Globus pallidus (tissue), 1 donor: ENCODE measurements around the gene SYT17.

Experiments
- DNase-seq: peaks from one replicate; pipeline ENCODE4 v3.0.0-alpha.2; 2015; ENCODE audit warnings: low spot score

SYT17 gene

GRCh38 chr16:19301931-19302330 is 133.9 kb downstream of the SYT17 start:
- DNase-seq, result no peak

- peak; percentile 25 for DNase-seq
Measured at GRCh38 chr16:19304750-19305149, 136.7 kb downstream of the SYT17 start.

GRCh38 chr16:19305443-19305842 is 137.4 kb downstream of the SYT17 start:
- DNase-seq, result no peak

GRCh38 chr16:19307587-19308241 is 139.7 kb downstream of the SYT17 start:
- DNase-seq, result no peak

- no peak for DNase-seq
Measured at GRCh38 chr16:19308392-19308791, 140.4 kb downstream of the SYT17 start.

GRCh38 chr16:19309178-19309577 is 141.1 kb downstream of the SYT17 start:
- DNase-seq, result no peak

- no peak for DNase-seq
Measured at GRCh38 chr16:19314718-19315425, 146.8 kb downstream of the SYT17 start.

GRCh38 chr16:19315889-19316433 is 147.9 kb downstream of the SYT17 start:
- no peak for DNase-seq

GRCh38 chr16:19316846-19317245 is 148.8 kb downstream of the SYT17 start:
- DNase-seq, result no peak
